Neural progenitor cell (in vitro differentiated cells): ENCODE measurements around the gene HK1. TPM values are rescaled to one million over a fixed set of nuclear protein-coding genes. Genes with fewer than 3 reads are reported as not detected.

Source experiments
- DNase-seq: peaks from one replicate; pipeline ENCODE4 v3.0.0-alpha.2; 2016; ENCODE audit warnings: low spot score
- H2AFZ ChIP-seq: fragments of 200-600 bp; sonication (generic); replicated peaks from 2 replicates; pipeline ENCODE4 v1.6.1; 2016; ENCODE audit warnings: antibody characterized with exemption
- H3F3A ChIP-seq: fragments of 200-600 bp; sonication (generic); 2 replicates; pipeline ENCODE4 v1.6.1; 2016; ENCODE audit warnings: antibody characterized with exemption, low read depth
- H3K27ac ChIP-seq: fragments of 200-600 bp; sonication (generic); 2 replicates; pipeline ENCODE4 v1.5.1; 2016; ENCODE audit warnings: mild to moderate bottlenecking
- H3K27me3 ChIP-seq: fragments of 200-600 bp; sonication (generic); 2 replicates; pipeline ENCODE4 v1.6.1; 2016; ENCODE audit warnings: mild to moderate bottlenecking, moderate library complexity
- H3K36me3 ChIP-seq: fragments of 200-600 bp; sonication (generic); 2 replicates; pipeline ENCODE4 v1.5.1; 2016
- H3K4me1 ChIP-seq: fragments of 200-600 bp; sonication (generic); 2 replicates; pipeline ENCODE4 v1.6.1; 2016; ENCODE audit warnings: mixed run types
- H3K4me2 ChIP-seq: fragments of 200-600 bp; sonication (generic); 2 replicates; pipeline ENCODE4 v1.6.1; 2016
- H3K4me3 ChIP-seq: fragments of 200-600 bp; sonication (generic); 2 replicates; pipeline ENCODE4 v1.5.1; 2016
- H3K79me2 ChIP-seq: fragments of 200-600 bp; sonication (generic); 2 replicates; pipeline ENCODE4 v1.6.1; 2016; ENCODE audit warnings: low read depth
- H3K9ac ChIP-seq: fragments of 200-600 bp; sonication (generic); 2 replicates; pipeline ENCODE4 v1.6.1; 2016
- H3K9me3 ChIP-seq: fragments of 200-600 bp; sonication (generic); 2 replicates; pipeline ENCODE4 v1.5.1; 2016; ENCODE audit warnings: low read depth
- H4K20me1 ChIP-seq: fragments of 200-600 bp; sonication (generic); 2 replicates; pipeline ENCODE4 v1.6.1; 2016; ENCODE audit warnings: low read depth
- H3K27ac Mint-ChIP-seq: 3 replicates; pipeline ENCODE4 v1.8.0; 2021; ENCODE audit warnings: mixed read lengths
- H3K27me3 Mint-ChIP-seq: 2 replicates; pipeline ENCODE4 v1.8.0; 2022; ENCODE audit warnings: low read depth, mild to moderate bottlenecking, inconsistent platforms, moderate library complexity, mixed read lengths; ENCODE audit not compliant: insufficient read depth
- H3K36me3 Mint-ChIP-seq: 3 replicates; pipeline ENCODE4 v1.8.0; 2021; ENCODE audit warnings: mixed read lengths
- H3K4me1 Mint-ChIP-seq: 3 replicates; pipeline ENCODE4 v1.8.0; 2021; ENCODE audit warnings: mixed read lengths
- H3K4me3 Mint-ChIP-seq: 3 replicates; pipeline ENCODE4 v1.8.0; 2021; ENCODE audit warnings: mild to moderate bottlenecking, moderate library complexity, mixed read lengths
- H3K9me3 Mint-ChIP-seq: 3 replicates; pipeline ENCODE4 v1.8.0; 2020; ENCODE audit warnings: mixed read lengths
- EZH2 ChIP-seq: fragments of 200-600 bp; sonication (generic); IDR thresholded peaks from 2 replicates; pipeline ENCODE4 v1.6.1; 2017; ENCODE audit warnings: antibody characterized with exemption, mild to moderate bottlenecking, moderate library complexity
- EZH2phosphoT487 ChIP-seq: fragments of 200-600 bp; sonication (generic); IDR thresholded peaks from 2 replicates; pipeline ENCODE4 v1.6.1; 2017; ENCODE audit warnings: antibody characterized with exemption
- total RNA-seq: library from RNA; depleted of rRNA; stranded (reverse); fragments of >200 nt; gene quantifications from 2 replicates; pipeline ENCODE4 v1.2.3, GENCODE V29; 2015; ENCODE audit warnings: low replicate concordance
- TF ChIP-seq, protein P1 (sequence below): fragments of 200-600 bp; sonication (generic); IDR thresholded peaks from 2 replicates; pipeline ENCODE4 v1.5.1; 2017; ENCODE audit warnings: antibody characterized with exemption, mild to moderate bottlenecking

Gene HK1
- total RNA-seq, 1 donor from 2014 or later, result 30.1 TPM

DNA sequence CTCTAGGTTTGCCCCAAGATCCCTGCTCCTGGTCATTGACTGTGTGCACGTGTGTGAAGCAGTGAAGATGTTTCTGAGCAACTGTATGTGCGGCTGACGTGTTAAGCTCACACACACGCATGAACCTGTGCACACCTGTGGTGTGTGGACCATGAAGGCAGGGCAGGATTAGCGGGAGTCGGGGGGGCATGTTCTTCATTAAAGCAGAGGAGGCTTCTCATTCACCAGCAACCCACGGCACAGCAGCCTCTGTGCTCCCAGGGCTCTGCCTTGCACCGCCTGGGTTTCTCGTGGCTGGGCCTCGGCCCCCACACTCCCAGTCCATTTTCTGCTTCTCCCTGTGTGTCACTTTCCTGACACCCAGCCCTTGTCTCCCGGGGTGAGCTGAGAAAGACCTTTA lies 139.2 kb downstream of the HK1 start:
- Histone ChIP-seq H4K20me1 (no peaks in the 10 kb centered on the region), H2AFZ (no peak overlapping the region), H3K27me3 (no peaks in the 10 kb centered on the region), H3K4me2 (no peak overlapping the region), H3K36me3 (no peaks in the 10 kb centered on the region), H3K79me2 (no peaks in the 10 kb centered on the region), H3K9me3 (no peaks in the 10 kb centered on the region), H3K27ac (no peak overlapping the region), H3K9ac (no peak overlapping the region), H3K4me1 (no peaks in the 10 kb centered on the region), H3F3A (no peaks in the 10 kb centered on the region), H3K4me3 (no peak overlapping the region)
- Mint-ChIP-seq H3K27me3 (peaks cover 16% of the 10 kb centered on the region), H3K4me3 (no peak overlapping the region), H3K4me1 (peaks cover 9% of the 10 kb centered on the region), H3K27ac (peak overlapping the region; percentile 86), H3K9me3 (no peaks in the 10 kb centered on the region), H3K36me3 (no peaks in the 10 kb centered on the region)
- TF ChIP-seq, protein P1, sequence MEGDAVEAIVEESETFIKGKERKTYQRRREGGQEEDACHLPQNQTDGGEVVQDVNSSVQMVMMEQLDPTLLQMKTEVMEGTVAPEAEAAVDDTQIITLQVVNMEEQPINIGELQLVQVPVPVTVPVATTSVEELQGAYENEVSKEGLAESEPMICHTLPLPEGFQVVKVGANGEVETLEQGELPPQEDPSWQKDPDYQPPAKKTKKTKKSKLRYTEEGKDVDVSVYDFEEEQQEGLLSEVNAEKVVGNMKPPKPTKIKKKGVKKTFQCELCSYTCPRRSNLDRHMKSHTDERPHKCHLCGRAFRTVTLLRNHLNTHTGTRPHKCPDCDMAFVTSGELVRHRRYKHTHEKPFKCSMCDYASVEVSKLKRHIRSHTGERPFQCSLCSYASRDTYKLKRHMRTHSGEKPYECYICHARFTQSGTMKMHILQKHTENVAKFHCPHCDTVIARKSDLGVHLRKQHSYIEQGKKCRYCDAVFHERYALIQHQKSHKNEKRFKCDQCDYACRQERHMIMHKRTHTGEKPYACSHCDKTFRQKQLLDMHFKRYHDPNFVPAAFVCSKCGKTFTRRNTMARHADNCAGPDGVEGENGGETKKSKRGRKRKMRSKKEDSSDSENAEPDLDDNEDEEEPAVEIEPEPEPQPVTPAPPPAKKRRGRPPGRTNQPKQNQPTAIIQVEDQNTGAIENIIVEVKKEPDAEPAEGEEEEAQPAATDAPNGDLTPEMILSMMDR, result no peak
- no peak for DNase-seq

DNA sequence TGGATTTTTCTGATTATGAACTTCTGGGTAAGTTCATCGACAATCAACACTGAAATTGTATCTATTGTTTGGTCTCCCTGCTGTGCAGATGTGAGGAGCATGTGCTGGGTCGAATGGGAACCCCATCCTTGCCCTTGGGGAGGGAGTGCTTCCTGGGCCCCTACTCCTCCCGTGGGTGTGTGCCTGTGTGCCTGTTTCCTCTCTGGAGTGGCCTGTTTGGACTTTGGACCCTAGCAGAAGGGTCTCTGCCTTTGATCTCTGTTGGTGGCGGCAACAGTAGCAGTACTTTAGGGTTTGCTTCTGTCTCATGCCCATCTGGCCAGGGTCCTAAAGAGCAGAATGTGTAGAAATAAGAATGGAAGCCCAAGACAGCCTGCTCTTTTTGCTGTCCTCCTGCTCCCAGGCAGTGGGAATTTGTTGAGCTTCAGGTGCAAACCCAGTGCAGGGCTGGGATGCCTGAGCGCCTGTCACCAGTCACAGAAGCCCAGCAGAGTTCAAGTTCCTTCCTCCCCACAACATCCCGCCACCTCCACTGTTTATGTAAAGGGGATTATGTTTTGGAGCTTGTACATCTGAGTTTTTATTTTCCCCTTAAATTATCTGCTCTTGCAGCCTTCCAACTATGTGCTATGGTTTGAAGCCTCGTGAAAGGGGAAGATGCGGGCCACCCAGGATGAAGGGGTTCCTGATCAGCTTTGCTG lies 139.9 kb downstream of the HK1 start:
- Mint-ChIP-seq H3K9me3 (no peaks in the 10 kb centered on the region), H3K4me3 (no peak overlapping the region), H3K27ac (peak overlapping the region; percentile 86), H3K4me1 (peaks cover 7% of the 10 kb centered on the region), H3K36me3 (no peaks in the 10 kb centered on the region), H3K27me3 (peaks cover 16% of the 10 kb centered on the region)
- Histone ChIP-seq H3K9ac (no peak overlapping the region), H2AFZ (no peak overlapping the region), H3K4me3 (no peak overlapping the region), H3K27me3 (no peaks in the 10 kb centered on the region), H4K20me1 (no peaks in the 10 kb centered on the region), H3K27ac (no peak overlapping the region), H3K36me3 (no peaks in the 10 kb centered on the region), H3K4me2 (no peak overlapping the region), H3K9me3 (no peaks in the 10 kb centered on the region), H3K4me1 (no peaks in the 10 kb centered on the region), H3F3A (no peaks in the 10 kb centered on the region), H3K79me2 (no peaks in the 10 kb centered on the region)
- DNase-seq, result no peak
- TF ChIP-seq, protein P1, result no peak
- TF ChIP-seq EZH2, result no peak
- TF ChIP-seq EZH2phosphoT487, result no peak

DNA sequence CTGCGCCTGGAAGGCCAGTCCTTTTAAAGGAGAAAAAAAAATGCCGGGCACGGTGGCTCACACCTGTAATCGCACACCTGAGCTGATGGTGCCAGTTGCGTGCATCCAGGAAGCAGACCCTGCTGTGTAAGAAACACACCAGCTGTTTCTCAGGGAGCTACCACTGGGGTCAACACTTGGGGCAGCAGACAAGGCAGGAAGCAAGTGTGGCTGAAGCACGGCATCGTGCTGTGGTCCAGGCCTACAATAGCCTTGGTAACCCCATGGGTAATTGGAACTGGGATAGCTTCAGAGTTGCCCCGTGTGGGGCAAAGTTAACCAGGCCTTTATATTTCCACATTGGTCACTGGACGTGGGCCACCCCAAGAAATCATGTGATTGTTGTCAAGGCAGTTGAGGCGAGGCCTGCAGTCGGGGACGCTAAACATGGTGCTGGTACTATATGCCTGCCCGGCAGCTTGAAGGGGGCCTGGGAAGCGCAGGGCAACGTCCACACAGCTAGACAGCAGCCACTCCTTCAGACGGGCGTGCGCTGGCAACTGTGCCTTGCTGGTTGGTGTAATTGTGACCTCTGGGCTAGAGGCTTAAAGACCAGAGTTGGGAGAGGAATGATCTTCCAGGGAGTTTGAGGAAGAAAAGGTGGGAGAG lies 140.9 kb downstream of the HK1 start:
- no peak for DNase-seq
- no peak overlapping the region for H2AFZ ChIP-seq
- H3K4me3 Mint-ChIP-seq, result no peak overlapping the region
- H3K4me2 ChIP-seq, result no peak overlapping the region
- H3K79me2 ChIP-seq, result no peaks in the 10 kb centered on the region
- no peaks in the 10 kb centered on the region for H3K27me3 ChIP-seq
- no peaks in the 10 kb centered on the region for H3K36me3 Mint-ChIP-seq
- no peaks in the 10 kb centered on the region for H3K36me3 ChIP-seq
- no peaks in the 10 kb centered on the region for H3K9me3 ChIP-seq
- H3K9me3 Mint-ChIP-seq, result no peaks in the 10 kb centered on the region
- H4K20me1 ChIP-seq, result no peaks in the 10 kb centered on the region
- H3K27ac ChIP-seq, result no peak overlapping the region
- no peak overlapping the region for H3K27ac Mint-ChIP-seq
- TF ChIP-seq EZH2 (no peak), EZH2phosphoT487 (no peak)
- TF ChIP-seq, protein P1, result no peak
- H3K27me3 Mint-ChIP-seq, result peaks cover 16% of the 10 kb centered on the region
- H3F3A ChIP-seq, result no peaks in the 10 kb centered on the region
- no peak overlapping the region for H3K4me3 ChIP-seq
- H3K9ac ChIP-seq, result no peak overlapping the region
- no peaks in the 10 kb centered on the region for H3K4me1 ChIP-seq
- H3K4me1 Mint-ChIP-seq, result peaks cover 7% of the 10 kb centered on the region
